CD4-positive, alpha-beta T cell treated with Interleukin-6 at 100 ng/mL for 8 hours (primary cell): ENCODE data around the gene ZFAND3.

Experiments used
- DNase-seq: peaks from one replicate; pipeline ENCODE4 v3.0.0-alpha.2; 2020; ENCODE audit warnings: mixed read lengths, low spot score

Gene ZFAND3

DNA sequence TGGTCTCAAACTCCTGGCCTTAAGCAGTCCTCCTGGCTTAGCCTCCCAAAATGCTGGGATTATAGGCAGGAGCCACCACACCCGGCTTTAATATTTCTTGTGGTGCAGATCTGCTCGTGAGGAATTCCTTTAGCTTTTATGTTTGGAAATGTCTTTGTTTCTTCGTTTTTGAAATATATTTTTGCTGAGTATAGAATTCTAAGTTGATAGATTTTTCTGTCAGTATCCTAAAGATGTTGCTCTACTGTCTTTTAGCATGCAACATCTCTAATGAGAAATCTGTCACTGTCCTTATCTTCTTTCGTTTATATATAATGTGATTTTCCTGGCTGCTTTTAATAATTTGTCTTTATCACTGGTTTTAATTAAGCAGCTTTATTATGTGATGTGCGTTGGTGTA, 75.1 kb downstream of the ZFAND3 start:
- no peak for DNase-seq

DNA sequence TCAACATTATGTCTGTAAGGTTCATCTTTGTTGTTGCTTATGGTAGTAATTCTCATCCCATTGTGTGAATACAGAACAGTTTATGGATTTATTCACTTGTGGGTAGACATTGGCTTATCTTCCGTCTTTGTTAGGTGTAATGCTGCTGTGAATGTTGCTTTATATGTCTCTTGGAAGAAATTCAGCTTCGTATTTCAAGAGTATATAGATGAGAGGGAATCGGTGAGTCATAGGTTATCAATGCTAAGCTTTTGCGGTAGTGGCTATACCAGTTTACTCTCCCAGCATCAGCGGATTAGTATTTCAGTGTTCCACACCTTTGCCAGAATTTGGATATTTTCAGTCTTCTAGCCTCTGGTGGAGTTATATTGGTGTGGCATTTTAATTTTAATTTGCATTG, 77.8 kb downstream of the ZFAND3 start:
- DNase-seq, result no peak

DNA sequence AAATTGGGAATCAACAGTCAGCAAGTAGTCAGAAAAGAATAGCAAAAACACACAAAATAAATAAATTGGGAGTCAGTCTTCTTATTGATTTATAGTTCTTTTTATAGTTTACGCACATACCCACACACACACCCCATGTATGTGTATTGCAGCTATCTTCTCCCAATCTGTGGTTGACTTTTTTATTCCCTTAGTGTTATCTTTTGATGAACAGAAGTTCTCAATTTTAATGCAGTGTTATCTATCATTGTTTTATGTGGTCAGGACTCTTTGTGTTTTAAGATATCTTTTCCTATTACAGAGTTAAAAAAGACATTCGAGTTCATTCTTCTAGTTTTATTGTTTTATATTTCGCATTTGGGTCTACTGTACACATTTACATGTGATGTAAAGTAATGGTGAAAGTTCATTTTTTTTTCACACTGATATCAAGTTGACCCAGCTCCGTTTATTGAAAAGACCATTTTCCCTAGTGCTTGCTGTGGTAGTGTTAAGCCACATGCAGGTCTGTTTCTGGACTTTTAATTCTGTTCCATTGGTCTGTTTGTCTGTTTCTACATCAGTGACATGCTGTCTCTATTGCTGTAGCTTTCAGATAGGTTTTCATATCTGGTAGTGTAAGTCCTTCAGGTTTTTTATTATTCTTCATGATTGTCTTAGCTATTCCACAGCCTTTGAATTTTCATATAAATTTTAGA, 78.4 kb downstream of the ZFAND3 start:
- no peak for DNase-seq

DNA sequence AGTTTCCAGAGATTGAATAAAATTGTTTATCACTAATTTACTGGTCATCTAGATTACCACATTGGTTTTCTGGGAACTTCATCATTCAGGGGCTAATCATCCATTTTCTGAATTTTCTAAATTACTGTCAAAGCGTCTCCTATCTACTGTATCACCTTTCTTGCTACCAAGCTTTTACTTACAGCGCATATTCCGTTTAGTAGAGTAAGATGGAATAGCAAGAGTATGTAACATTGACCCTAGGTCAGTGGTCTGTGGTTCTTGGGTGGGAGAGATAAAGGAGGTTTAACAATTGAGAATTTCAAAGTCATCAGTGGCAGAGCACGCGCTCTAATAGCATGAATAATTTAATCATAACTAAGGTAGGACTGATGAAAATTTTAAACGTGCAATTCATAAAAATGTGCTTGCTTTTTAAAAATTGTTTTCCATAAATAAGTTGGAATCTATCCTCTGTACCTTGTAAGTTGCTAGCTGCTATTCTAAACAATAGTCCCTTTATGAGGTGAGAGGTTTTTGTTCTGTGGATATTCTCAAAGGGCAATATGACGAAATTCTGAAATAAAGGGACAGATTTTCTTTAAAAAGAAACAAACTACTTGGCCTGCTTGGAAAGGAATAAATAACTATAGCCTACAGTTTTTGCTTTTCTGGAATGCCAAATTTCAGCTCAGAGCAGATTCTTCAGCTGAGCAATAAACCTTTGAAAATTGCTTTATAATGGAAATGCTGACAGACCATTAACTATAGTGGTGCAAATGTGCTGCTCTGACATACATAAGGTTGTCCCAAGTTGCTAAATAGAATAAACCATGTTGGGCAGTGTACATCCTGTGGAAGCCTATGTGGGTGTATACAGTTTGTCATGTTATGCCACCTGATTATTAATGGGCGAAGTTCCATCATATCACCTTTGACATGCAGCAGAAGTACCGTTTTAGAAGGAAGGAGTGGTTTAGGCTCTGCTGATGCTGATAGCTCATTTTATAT, 84.1 kb downstream of the ZFAND3 start:
- DNase-seq, result no peak

DNA sequence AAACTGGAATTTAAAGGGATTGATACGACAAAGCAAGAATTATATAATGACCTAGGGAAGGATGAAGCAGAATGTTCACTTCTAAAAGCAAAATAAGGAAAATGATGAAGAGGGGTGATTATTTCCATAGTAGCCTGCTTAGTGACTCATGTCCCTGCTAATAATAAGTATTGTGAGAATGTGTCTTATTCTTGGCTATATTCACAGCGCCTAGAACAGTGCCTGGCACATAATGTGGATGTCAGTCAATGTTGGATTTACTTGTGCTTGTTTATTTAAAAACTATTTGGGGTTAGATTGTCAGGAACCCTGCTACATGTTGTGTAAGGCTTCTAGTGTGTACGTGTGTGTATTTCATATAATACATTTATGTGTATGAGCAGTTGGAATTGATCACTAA, 85.1 kb downstream of the ZFAND3 start:
- DNase-seq, result no peak

DNA sequence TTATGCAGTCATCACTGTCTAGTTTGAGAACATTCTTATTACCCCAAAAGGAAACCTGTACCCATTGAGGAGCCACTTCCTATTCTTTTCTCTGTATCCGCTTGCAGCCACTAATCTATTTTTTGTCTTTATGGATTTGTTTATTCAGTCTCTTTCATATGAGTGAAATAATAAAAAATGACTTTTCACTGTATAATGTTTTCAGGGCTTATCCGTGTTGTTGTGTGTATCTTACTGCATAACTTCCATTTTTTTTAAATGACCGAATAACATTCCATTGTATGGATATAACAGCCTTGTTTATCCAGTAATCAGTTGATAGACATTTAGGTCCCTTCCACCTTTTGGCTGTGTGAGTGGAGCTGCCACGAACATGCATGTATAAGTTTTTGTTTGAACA, 86.6 kb downstream of the ZFAND3 start:
- DNase-seq, result no peak

DNA sequence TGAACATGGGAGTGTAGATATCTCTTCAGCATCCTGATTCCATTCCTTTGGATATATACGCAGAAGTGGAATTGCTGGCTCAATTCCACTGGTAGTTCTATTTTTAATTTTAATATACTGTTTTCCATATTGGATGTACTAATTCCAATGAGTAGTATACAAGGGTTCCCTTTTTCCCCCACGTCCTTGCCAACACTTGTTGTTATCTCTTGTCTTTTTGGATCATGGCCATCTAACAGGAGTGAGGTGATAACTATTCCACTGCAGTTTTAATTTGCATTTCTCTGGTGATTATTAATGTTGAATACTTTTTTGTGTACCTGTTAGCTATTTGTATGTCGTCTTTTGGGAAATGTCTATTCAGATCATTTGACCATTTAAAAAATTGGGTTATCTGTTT, 91.5 kb downstream of the ZFAND3 start:
- DNase-seq, result no peak

DNA sequence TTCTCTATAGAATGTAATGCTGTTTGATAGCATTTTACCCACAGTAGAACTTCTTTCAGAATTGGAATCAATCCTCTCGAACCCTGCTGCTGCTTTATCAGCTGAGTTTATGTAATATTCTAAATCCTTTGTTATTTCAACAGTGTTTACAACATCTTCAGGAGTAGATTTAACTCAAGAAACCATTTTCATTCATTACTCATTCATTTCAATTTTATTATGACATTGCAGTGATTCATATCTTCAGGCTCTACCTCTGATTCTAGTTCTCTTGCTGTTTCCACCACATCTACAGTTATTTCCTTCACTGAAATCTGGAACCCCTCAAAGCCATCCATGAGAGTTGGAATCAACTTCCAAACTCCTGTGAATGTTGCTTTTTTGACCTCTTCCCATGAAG, 93.7 kb downstream of the ZFAND3 start:
- DNase-seq, result no peak

DNA sequence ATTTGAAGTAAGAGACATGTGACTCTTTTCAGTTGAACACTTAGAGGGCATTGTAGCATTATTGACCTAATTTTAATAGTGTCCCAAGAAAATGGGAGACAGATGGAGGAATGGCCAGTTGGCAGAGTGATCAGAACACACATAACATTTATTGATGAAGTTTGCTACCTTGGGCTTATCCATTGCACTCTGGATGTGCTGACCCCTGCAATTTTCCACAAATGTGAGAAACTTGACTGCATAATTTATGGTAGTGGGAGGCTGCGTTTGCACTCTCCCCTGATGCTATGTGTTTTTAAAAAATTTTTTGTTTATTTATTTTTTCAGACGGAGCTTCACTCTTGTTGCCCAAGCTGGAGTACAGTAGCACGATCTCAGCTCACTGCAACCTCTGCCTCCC, 95.9 kb downstream of the ZFAND3 start:
- no peak for DNase-seq

DNA sequence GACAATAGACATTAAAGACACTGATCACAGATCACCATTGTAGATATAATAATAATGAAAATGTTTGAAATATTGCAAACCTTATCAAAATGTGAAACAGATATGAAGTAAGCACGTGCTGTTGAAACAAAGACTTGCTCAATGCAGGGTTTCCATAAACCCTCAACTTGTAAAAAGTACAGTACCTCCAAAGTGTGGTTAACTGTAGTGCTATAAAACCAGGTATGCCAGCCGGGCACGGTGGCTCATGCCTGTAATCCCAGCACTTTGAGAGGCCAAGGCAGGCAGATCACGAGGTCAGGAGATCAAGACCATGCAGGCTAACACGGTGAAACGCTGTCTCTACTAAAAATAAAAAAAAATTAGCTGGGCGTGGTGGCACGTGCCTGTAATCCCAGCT, 96.6 kb downstream of the ZFAND3 start:
- no peak for DNase-seq

DNA sequence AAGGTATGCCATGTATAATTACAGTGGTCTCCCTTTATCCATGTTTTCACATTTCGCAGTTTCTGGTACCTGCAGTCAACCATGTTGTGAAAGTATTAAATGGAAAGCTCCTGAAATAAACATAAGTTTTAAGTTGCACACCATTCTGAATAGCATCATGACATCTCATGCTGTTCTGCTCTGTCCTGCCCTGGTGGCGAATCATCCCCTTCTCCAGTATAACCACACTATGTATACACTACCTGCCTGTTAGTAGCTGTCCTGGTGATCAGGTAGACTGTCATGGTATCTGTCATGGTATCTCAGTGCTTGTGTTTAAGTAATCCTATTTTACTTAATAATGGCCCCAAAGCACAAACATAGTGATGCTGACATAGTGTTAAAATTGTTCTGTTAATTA, 97.1 kb downstream of the ZFAND3 start:
- DNase-seq, result no peak

DNA sequence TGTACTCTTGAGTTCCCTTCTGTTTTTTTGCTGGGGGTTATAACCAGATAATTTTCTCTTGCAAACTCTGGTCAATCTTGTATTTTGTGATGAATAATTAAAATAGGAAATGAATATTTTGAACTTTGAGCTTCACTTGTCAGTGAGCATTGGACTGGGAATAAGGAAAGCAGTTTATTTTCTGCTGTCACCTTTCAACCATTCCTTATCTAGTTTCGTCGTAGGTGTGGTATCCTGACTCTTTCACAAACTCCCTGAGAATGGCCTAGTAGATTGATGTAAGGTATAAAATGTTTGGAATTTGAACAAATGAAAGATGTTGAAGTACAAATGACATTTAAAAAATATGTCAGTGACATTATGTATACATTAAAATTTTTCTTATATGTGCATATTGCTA, 98.0 kb downstream of the ZFAND3 start:
- DNase-seq, result no peak

DNA sequence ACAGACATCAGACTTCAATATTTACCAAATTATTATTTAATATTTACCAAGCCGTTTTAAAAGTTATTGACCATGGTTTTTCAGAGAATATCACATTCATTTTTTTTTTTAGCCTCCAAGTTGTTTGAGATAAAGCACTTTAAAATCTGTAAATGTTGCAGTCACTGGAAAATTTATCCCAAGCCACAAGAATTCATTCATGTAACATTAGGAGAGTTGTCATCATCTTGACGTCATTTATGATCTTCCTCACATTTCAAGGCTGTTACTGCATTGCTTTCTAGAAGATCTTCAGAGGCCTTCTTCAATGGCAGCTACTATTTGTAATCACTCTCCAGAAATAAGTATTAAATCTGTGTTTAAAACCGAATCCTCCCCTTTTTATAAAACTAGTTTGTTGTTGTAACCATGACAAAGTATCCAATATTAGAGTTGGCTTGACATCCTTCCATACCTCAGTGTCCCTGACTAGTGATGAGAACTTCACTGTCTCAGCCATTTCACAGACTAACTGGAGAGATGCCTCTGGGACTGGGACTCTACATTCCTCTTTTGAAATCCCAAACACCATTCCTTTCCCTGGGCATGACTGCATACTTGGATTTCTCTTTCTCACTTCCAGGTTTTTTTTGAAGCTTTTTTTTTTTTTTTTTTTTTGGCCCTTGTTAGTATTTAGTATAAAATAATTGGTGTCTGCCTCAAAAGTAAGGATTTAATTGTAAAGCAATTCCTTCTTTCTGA, 100.1 kb downstream of the ZFAND3 start:
- no peak for DNase-seq

DNA sequence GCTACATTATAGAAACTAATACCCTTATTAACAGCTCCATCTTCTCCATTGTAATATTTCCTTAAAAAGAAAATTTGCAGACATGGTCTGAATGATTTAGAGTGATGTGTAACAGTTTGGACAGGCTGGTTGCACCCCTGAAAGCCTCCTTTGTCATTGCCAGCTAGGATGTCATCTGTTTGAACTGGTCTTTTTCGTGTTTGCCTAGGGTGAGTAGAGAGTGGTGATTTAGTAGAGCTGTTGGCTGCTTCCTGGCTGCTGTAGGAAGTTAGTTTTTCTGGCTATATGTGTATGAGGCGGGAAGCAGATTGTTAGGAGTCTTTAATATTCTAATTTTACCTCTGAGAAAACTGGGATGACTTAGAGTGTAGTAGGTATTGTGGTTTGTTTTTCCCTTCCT, 101.1 kb downstream of the ZFAND3 start:
- DNase-seq, result no peak

DNA sequence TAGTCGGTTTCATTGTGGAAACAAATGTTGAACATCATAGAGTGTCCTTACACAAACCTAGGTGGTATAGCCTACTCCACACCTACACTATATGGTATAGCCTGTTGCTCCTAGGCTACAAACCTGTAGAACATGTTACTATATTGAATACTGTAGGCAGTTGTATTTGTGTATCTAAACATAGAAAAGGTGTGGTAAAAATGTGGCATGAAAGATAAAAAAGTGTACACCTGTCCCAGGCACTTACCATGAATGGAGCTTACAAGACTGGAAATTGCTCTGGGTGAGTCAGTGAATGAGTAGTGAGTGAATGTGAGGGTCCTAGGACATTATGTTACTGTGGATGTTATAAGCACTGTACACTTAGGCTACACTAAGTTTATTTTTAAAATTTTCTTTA, 103.0 kb downstream of the ZFAND3 start:
- DNase-seq, result no peak

DNA sequence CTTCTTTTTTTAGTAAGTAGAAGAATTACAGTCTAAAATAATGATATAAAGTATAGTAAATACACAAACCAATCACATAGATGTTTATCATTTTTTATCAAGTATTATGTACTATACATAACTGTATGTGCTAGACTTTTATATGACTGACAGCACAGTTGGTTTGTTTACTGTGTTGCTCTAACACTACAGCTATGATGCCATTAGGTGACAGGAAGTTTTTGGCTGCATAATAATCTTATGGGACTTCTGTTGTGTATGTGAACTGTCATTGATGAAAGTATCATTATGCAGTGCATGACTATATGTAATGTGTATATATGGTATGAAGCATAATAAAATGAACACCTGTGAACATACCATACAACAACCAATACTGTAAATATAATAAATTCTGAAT, 104.0 kb downstream of the ZFAND3 start:
- no peak for DNase-seq

DNA sequence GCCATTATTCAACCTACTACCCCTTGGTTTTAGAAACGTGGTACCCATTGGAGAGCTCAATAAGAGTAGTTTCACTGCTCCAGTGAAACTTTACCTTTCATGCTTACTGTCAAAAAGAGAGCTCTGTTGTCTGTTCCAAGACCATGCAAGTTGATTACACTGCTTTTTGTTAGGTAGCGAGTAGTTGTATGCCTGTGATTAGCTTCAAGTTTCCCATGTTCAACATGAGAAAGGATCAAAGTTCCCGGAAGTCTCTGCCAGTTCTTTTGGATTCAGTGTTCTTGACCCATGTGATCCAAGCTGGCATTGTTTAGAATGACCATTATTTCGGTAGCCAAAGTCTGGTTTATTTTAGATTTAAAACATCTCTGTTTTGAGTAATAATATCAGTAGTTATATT, 107.1 kb downstream of the ZFAND3 start:
- no peak for DNase-seq

DNA sequence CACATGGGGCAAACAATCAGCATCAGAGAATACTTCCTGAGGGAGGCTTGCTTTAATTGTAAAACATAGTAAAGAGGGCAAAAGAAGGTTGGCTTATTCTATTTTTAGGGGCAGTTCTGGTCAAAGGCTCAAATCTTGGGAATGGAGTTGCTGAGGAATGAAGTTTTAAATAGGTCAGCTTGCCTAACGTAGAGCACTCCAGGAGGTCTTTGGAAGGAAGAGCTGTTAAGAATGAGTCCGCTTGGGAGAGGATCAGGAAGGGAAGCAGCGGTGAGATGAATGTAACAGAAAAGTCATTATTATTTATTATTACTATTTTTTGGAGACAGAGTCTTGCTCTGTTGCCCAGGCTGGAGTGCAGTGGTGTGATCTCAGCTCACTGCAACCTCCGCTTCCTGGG, 108.7 kb downstream of the ZFAND3 start:
- DNase-seq, result no peak

DNA sequence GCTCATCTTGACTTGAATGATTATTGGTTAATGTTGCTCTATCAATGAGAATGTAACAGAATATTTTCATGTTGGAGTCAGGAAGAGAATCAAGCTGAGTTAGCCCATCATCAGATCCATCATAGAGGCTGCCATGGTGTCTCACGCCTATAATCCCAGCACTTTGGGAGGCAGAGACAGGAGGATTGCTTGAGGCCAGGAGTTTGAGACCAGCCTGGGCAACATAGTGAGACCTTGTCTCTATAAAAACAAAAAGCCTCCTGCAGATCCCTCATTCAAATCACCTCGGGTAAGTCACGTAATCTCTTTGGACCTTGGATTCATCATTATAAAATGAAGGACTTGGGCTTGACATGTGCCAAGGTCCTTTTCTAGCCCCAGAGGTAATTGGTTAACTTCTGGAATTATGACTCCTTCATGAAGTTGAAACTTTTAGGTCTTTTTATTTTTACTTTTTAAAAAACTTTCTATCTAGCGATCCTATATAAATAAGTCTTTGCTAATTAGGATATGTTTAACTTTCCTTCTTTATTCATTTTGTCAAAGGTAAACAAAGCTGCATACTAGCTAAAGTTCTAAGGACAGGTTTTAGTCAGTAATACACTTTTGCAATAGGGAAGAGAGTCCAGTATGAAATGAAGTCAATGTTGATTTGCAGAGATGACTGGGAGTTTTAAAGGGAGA, 110.9 kb downstream of the ZFAND3 start:
- DNase-seq, result no peak

DNA sequence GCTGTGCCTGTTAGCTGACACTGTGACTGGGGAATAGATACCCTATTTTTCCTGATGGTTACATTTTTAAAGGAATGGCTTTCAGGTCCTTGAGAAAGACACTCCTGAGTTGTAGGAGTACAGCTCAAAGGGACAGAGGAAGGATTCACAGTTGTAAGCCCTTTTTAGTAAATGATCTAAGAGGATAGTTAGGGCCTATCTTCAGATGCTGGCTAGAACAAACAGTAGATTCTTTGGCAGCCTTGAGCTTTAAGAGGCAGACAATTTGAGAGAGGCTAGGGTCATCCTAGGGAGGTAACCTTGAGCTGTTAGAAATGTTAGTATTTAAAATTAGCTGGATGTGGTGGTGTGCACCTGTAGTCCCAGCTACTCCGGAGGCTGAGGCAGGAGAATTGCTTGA, 111.5 kb downstream of the ZFAND3 start:
- DNase-seq, result no peak

DNA sequence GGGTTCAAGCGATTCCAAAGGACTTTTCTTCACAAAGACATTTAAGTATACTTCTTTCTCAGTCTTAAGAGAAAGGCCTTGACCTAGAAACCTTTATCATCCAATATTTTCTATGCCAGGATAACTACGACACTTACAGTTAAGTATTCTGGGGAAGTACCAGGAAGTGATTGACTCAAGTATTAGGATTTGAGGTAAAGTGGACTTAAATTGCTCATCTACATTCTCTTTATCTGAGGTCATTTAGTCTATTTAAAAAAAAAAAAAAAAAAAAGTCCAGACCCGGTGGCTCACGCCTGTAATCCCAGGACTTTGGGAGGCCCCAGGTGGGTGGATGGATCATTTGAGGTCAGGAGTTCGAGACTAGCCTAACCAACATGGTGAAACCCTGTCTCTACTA, 114.7 kb downstream of the ZFAND3 start:
- DNase-seq, result no peak

DNA sequence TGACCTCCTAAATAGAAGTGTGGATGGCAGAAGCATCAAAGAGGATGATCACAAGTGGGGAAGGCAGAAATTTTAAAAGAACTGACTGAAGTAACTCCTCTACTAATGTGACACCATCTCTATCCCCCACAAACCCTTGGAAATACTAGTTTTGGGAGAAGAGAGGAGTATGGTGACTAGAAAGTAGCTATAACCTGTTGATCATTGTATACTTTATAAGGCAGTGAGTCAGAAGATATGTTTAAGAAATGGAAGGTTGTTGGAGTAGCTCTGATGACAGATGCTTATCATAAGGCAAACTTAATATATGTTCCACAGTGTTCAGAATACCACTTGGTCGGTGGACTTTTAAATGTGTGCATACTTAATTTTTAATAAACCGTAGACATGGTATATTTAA, 116.6 kb downstream of the ZFAND3 start:
- no peak for DNase-seq
